Measurements from ENCODE around the gene ABHD16A. TPM values are rescaled to one million over a fixed set of nuclear protein-coding genes. Genes with fewer than 3 reads are reported as not detected.
A peak's percentile ranks its signal among the peaks of the same experiment; 100 is the strongest.

Gene ABHD16A
- total RNA-seq, 6 donors from 2014 or later = 42.1 to 62.5 (median 51.6) TPM

DNA sequence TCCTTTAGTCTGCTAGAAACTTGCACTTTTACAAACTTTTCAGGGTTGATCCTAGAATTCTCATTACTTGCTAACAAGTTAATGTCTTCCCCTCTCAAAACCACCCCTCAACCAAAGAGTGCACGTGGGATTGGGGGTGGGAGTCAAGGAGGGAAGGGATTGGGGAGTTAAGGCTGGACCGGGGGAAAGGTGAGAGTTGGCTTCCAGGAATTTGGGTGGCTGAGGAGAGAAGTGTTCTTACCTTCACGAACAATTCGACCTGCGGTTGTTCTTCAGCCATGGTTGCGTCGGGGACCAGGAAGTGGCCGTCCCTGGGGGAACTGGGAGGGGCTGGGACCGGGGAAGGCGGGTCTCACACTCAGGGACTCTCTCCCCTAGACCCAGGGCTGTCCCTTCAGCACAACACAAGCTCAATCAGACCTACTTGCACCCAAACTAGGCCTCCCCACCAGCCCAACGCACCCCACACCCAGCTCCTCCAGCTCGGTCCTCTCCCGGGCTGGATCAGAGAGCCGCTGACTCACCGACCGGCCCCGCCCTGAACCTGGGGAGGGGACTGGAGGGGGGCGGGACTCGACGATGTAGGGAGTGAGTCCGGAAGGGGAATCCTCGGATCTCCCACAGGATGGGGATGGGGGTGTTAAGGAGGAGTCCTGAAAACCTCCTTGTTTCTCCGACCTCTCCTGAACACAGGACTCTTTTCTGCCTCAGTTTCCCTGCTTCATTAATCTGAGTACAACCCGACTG lies 33.1 kb upstream of the ABHD16A start, which contains the start of gene CLIC1:
CLIC1 (minus strand) TSS at position 510 of the 747 bp plus-strand sequence; CDS start at position 280, 230 bp downstream.
- Histone ChIP-seq H3K4me1 (peaks cover 58 to 80% (median 67%) of the 10 kb centered on the region in 4 donors), H3K9me3 (no peaks in the 10 kb centered on the region), H3K27me3 (no peaks in the 10 kb centered on the region), H3K27ac (peak within 1 kb of the TSS; percentile 90 to 99 (median 98)), H3K4me3 (peak within 1 kb of the TSS; percentile 68 to 93 (median 73)), H3K36me3 (peaks cover 20 to 32% (median 30%) of the 10 kb centered on the region in 4 donors)
- 1 to 2% methylated on average over 20 to 23 of the region's 24 CpGs for WGBS, 2 donors
- ATAC-seq (ENCODE audit: low FRiP score in 2 of 2) (peak; percentile 78 to 86), DNase-seq (peak; percentile 91 to 93)
- TF ChIP-seq POLR2A (IDR thresholded peaks at IDR 0.05) (peak in 3 of 4 donors; percentile 77 to 96 (median 94)), POLR2AphosphoS5 (IDR thresholded peaks at IDR 0.05) (peak; percentile 97 to 99), EP300 (IDR thresholded peaks at IDR 0.05) (peak in 1 of 4 donors; percentile 23)
- TF ChIP-seq, protein P1, sequence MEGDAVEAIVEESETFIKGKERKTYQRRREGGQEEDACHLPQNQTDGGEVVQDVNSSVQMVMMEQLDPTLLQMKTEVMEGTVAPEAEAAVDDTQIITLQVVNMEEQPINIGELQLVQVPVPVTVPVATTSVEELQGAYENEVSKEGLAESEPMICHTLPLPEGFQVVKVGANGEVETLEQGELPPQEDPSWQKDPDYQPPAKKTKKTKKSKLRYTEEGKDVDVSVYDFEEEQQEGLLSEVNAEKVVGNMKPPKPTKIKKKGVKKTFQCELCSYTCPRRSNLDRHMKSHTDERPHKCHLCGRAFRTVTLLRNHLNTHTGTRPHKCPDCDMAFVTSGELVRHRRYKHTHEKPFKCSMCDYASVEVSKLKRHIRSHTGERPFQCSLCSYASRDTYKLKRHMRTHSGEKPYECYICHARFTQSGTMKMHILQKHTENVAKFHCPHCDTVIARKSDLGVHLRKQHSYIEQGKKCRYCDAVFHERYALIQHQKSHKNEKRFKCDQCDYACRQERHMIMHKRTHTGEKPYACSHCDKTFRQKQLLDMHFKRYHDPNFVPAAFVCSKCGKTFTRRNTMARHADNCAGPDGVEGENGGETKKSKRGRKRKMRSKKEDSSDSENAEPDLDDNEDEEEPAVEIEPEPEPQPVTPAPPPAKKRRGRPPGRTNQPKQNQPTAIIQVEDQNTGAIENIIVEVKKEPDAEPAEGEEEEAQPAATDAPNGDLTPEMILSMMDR (IDR thresholded peaks at IDR 0.05) = no peak

DNA sequence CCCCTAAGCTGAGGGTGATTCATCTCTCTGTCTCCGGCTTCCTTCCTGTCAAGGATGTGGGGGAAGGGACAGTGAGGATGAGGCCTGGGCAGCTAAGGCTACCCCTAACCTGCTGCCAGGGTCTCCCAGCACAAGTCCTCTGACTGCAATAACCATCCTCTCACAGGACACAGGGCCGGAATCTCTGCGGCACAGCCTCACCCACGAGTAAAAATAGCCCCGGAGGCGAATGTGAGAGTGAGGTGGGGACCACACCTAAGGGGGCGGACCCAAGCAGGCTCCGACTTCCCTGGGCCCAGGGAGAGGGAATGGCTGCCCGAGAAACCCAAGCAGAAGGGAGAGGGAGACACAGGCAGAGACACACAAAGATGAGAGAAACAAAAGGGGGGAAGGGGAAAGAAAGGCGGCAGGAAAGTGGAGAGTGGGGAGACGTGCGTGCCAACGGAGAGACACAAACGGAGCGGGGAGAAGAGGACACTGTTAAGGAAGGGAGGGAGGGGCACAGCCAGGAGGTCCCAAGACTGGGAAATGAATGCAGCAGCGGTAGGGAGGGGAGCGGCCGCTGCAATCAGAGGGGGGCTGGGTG lies 31.8 kb upstream of the ABHD16A start:
- ATAC-seq (ENCODE audit: low FRiP score in 2 of 2) = peak; percentile 18 to 44
- TF ChIP-seq POLR2AphosphoS5 (IDR thresholded peaks at IDR 0.05) (peak; percentile 90 to 93), EP300 (IDR thresholded peaks at IDR 0.05) (peak in 2 of 4 donors; percentile 40 to 62), POLR2A (IDR thresholded peaks at IDR 0.05) (peak in 2 of 4 donors; percentile 56 to 73)
- TF ChIP-seq, protein P1 (IDR thresholded peaks at IDR 0.05) = no peak
- Histone ChIP-seq H3K27ac (peak overlapping the region; percentile 90 to 99 (median 98)), H3K9me3 (no peaks in the 10 kb centered on the region), H3K4me3 (peak overlapping the region; percentile 68 to 93 (median 73)), H3K36me3 (peaks cover 20 to 40% (median 38%) of the 10 kb centered on the region in 4 donors), H3K27me3 (no peaks in the 10 kb centered on the region), H3K4me1 (peaks cover 56 to 84% (median 69%) of the 10 kb centered on the region in 4 donors)
- peak in 1 of 2 donors; percentile 83 for DNase-seq
- 0 to 1% methylated on average over 18 of the region's 18 CpGs for WGBS, 2 donors

DNA sequence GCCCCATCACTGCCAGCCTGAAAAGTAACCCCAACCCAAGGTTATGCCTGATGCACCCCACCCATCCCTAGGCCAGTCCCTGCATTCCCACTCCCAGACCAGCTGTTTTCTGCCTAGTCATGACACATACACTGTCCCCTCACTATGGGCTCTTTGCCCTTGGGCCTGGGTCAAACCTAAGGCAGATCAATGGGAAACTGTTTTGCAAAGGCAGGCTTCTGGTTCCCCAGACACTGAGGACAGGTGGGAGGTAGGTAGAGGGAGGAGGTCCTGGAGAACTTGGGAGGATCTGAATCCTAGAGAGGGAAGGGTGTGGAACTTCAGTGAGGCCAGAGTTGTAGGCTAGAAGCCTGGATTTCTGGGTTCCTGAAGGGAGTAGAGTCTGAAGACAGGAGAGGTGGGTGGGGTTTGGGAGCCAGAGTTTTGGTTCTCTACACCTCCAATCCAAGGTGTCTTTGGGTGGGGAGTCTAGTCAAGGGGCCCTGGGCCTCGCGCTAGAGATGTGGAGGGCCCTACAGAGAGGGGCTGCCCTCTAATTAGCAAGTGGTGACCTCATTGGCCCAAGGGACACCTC lies 31.2 kb upstream of the ABHD16A start:
- ATAC-seq (ENCODE audit: low FRiP score in 2 of 2) (no peak), DNase-seq (no peak)
- Histone ChIP-seq H3K4me3 (peak overlapping the region; percentile 68 to 93 (median 73)), H3K27ac (peak overlapping the region; percentile 90 to 99 (median 98)), H3K4me1 (peaks cover 53 to 81% (median 66%) of the 10 kb centered on the region in 4 donors), H3K36me3 (peaks cover 20 to 40% (median 38%) of the 10 kb centered on the region in 4 donors), H3K27me3 (no peaks in the 10 kb centered on the region), H3K9me3 (no peaks in the 10 kb centered on the region)
- TF ChIP-seq POLR2A (IDR thresholded peaks at IDR 0.05) (no peak), EP300 (IDR thresholded peaks at IDR 0.05) (no peak), POLR2AphosphoS5 (IDR thresholded peaks at IDR 0.05) (no peak)
- TF ChIP-seq, protein P1 (IDR thresholded peaks at IDR 0.05) = no peak
- 3% methylated on average over 2 of the region's 2 CpGs; no CpG with 5 or more reads in 1 of the 2 donors for WGBS, 2 donors

DNA sequence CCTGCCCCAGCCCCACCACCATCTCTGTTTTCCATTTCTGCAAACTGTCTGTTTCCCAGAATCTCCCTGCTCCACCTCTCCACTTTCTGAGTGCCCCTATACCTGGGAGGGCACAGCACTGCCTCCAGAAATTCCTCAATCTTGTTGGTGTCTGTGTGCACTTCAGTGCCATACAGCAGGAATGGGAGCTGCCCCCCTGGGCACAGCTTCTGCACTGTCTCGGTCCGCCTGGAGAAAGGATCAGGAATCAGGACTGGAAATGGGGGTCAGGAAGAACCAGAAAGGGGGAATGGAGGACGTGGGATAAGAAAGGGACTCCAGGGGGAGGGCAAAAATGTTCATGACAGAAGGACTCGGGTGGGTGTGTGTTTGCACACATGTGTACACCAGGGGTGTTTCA lies 30.6 kb upstream of the ABHD16A start:
- Histone ChIP-seq H3K9me3 (no peaks in the 10 kb centered on the region), H3K36me3 (peaks cover 20 to 40% (median 38%) of the 10 kb centered on the region in 4 donors), H3K4me3 (peak overlapping the region in 2 of 4 donors; percentile 74 to 93), H3K27ac (peak overlapping the region; percentile 90 to 99 (median 98)), H3K27me3 (no peaks in the 10 kb centered on the region), H3K4me1 (peaks cover 52 to 80% (median 64%) of the 10 kb centered on the region in 4 donors)
- ATAC-seq (ENCODE audit: low FRiP score in 2 of 2) = no peak
- 69% methylated on average over 4 of the region's 4 CpGs for WGBS, 2 donors
- TF ChIP-seq POLR2A (IDR thresholded peaks at IDR 0.05) (no peak), EP300 (IDR thresholded peaks at IDR 0.05) (no peak), POLR2AphosphoS5 (IDR thresholded peaks at IDR 0.05) (no peak)
- TF ChIP-seq, protein P1 (IDR thresholded peaks at IDR 0.05) = no peak
- DNase-seq = no peak

Measured in upper lobe of left lung (tissue), 6 donors.